ENCODE data around the gene PPP5C. TPM values are rescaled to one million over a fixed set of nuclear protein-coding genes. Genes with fewer than 3 reads are reported as not detected.
A peak's percentile ranks its signal among the peaks of the same experiment; 100 is the strongest.
"Not testable (repeated sequence)": the region's sequence is repeated elsewhere in the genome, so short reads cannot be mapped to it uniquely, and the experiment has no call there.

The PPP5C gene
- total RNA-seq, 4 donors from 2014 or later: 26.1 to 92.3 (median 62.5) TPM

GRCh38 chr19:46374536-46375475, 27.9 kb downstream of the PPP5C start:
- DNase-seq: no peak
- Histone ChIP-seq H3K4me1 (peaks cover 0 to 21% of the 10 kb centered on the region in 2 donors), H3K36me3 (no peaks in the 10 kb centered on the region), H3K27ac (peak overlapping the region; percentile 40 to 64), H3K9me3 (no peaks in the 10 kb centered on the region), H3K27me3 (no peaks in the 10 kb centered on the region), H3K4me3 (no peak overlapping the region)
- TF ChIP-seq CTCF (IDR thresholded peaks at IDR 0.05) (no peak), POLR2A (IDR thresholded peaks at IDR 0.05) (no peak)
- intact Hi-C loops (cut with DNase I; ENCODE audit: low total_unique reads): no loop called here

DNA sequence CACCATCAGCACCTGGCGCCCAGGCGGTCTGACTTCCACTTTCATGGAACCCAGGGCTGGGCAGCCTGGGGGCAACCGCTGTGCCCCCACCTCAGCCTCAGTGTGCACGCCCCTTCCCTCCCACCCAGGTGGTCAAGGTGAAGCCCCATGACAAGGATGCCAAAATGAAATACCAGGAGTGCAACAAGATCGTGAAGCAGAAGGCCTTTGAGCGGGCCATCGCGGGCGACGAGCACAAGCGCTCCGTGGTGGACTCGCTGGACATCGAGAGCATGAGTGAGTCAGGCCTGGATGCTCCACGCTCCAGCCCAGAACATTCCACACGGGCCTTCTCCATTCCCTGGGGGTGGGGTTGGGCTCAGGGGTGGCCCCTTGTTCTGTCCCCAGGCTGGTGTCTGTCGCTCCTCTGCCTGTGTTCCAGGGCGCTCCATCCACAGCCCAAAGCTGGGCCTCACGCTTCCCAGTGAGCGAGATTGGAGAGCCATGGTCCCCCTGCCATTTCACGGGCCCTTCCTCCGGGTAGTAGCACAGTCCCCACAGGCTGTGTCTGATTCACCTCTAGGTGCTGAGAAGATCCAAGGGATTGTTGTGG, 28.7 kb downstream of the PPP5C start:
- H3K4me3 ChIP-seq; H3K9me3 ChIP-seq; intact Hi-C loops (cut with DNase I; ENCODE audit: low total_unique reads); H3K36me3 ChIP-seq; H3K27me3 ChIP-seq; DNase-seq; H3K27ac ChIP-seq: not testable (repeated sequence)
- peaks cover 0 to 21% of the 10 kb centered on the region in 2 donors for H3K4me1 ChIP-seq

GRCh38 chr19:46376241-46377153, 29.6 kb downstream of the PPP5C start:
- H3K4me1 ChIP-seq: peaks cover 0 to 21% of the 10 kb centered on the region in 2 donors
- no peaks in the 10 kb centered on the region for H3K27me3 ChIP-seq
- H3K9me3 ChIP-seq: no peaks in the 10 kb centered on the region
- no peak for TF ChIP-seq CTCF (IDR thresholded peaks at IDR 0.05)
- TF ChIP-seq POLR2A (IDR thresholded peaks at IDR 0.05): no peak
- no peak overlapping the region for H3K4me3 ChIP-seq
- H3K27ac ChIP-seq: peak overlapping the region; percentile 60 to 97
- no peaks in the 10 kb centered on the region for H3K36me3 ChIP-seq
- intact Hi-C loops (cut with DNase I; ENCODE audit: low total_unique reads): no loop called here
- DNase-seq: no peak

- H3K36me3 ChIP-seq: no peaks in the 10 kb centered on the region
Observed at GRCh38 chr19:46378268-46378667, 31.4 kb downstream of the PPP5C start.

GRCh38 chr19:46380690-46381089, 33.8 kb downstream of the PPP5C start:
- no peak overlapping the region for H3K4me3 ChIP-seq
- no peaks in the 10 kb centered on the region for H3K36me3 ChIP-seq
- H3K9me3 ChIP-seq: no peaks in the 10 kb centered on the region
- no peaks in the 10 kb centered on the region for H3K27me3 ChIP-seq
- DNase-seq: no peak
- intact Hi-C loops (cut with DNase I; ENCODE audit: low total_unique reads): no loop called here
- H3K4me1 ChIP-seq: peaks cover 0 to 7% of the 10 kb centered on the region in 2 donors
- TF ChIP-seq CTCF (IDR thresholded peaks at IDR 0.05): no peak
- no peak for TF ChIP-seq POLR2A (IDR thresholded peaks at IDR 0.05)
- peak overlapping the region in 1 of 2 donors; percentile 7 for H3K27ac ChIP-seq

More at GRCh38 chr19:46378268-46378667, 31.4 kb downstream of the PPP5C start:
- H3K4me3 ChIP-seq: no peak overlapping the region
- H3K27ac ChIP-seq: peak overlapping the region; percentile 60 to 97
- DNase-seq: no peak
- no peaks in the 10 kb centered on the region for H3K27me3 ChIP-seq
- no peaks in the 10 kb centered on the region for H3K9me3 ChIP-seq
- H3K4me1 ChIP-seq: peaks cover 0 to 14% of the 10 kb centered on the region in 2 donors
- intact Hi-C loops (cut with DNase I; ENCODE audit: low total_unique reads): no loop called here
- no peak for TF ChIP-seq POLR2A (IDR thresholded peaks at IDR 0.05)

Data from uterus (tissue), 4 donors.